GM12878 (cell line): ENCODE data around the gene ARL5C. TPM values are rescaled to one million over a fixed set of nuclear protein-coding genes. Genes with fewer than 3 reads are reported as not detected.

Experiments
- ATAC-seq: fragments of 200-7000 bp; cut with Tn5 transposase; 3 replicates; pipeline ENCODE4 v1.9.1; 2020; ENCODE audit warnings: mild to moderate bottlenecking, moderate library complexity
- BruUV-seq: library from RNA; stranded (reverse); fragments of 400-500 nt; replicated peaks from 2 replicates; lab custom pipeline; 2021; lab: Mats Ljungman, UMichigan
- CTCF ChIA-PET: fragments of 300-600 bp; sonication (Branson Sonifier 250); formaldehyde crosslinking; extraction: SDS; loops from one replicate; lab custom pipeline; 2021; ENCODE audit warnings: inconsistent platforms; lab: Yijun Ruan, JAX
- POLR2A ChIA-PET: fragments of 350-600 bp; formaldehyde crosslinking; extraction: SDS; loops from one replicate; lab custom pipeline; 2021; ENCODE audit warnings: inconsistent platforms; lab: Charles Lee
- RAD21 ChIA-PET: fragments of 300-600 bp; sonication (Branson Sonifier 250); formaldehyde crosslinking; loops from one replicate; lab custom pipeline; 2023; ENCODE audit warnings: antibody characterized with exemption; ENCODE audit not compliant: unreplicated experiment; lab: Charles Lee
- SMC1A ChIA-PET: fragments of 300-600 bp; sonication (Branson Sonifier 250); formaldehyde crosslinking; loops from one replicate; lab custom pipeline; 2023; ENCODE audit not compliant: unreplicated experiment, uncharacterized antibody; lab: Charles Lee
- DNase-seq: peaks from one replicate; pipeline ENCODE4 v3.0.0-alpha.2; 2011; ENCODE audit warnings: low read depth, low spot score
- FAIRE-seq: peaks from 3 replicates; lab custom pipeline; 2011; peaks lifted over from hg19 to GRCh38; lab: Jason Lieb, UNC
- H2AFZ ChIP-seq: 2 replicates; pipeline ENCODE4 v1.6.0; 2011; ENCODE audit warnings: low read depth, low read length, control low read depth; ENCODE audit not compliant: control insufficient read depth
- H3K27ac ChIP-seq: 2 replicates; pipeline ENCODE4 v1.5.1; 2011; ENCODE audit warnings: control low read depth; ENCODE audit not compliant: control insufficient read depth, insufficient read depth
- H3K27me3 ChIP-seq, 2 experiments: replicated peaks in 1 of 2; 2 replicates each; pipeline versions ENCODE4 v1.6.0 to v1.6.1; 2011; ENCODE audit warnings: low read length in 1 of 2; ENCODE audit not compliant: control insufficient read depth in 2 of 2, insufficient read depth in 2 of 2
- H3K36me3 ChIP-seq, 2 experiments: 2 replicates each; pipeline ENCODE4 v1.5.1; 2011; ENCODE audit warnings: low read length in 1 of 2; ENCODE audit not compliant: control insufficient read depth in 2 of 2, insufficient read depth in 2 of 2
- H3K4me1 ChIP-seq: 2 replicates; pipeline ENCODE4 v1.6.1; 2011; ENCODE audit warnings: mild to moderate bottlenecking, low read length, moderate library complexity, mixed read lengths; ENCODE audit not compliant: control insufficient read depth, insufficient read depth
- H3K4me2 ChIP-seq: 2 replicates; pipeline ENCODE4 v1.6.0; 2011; ENCODE audit warnings: control low read depth; ENCODE audit not compliant: control insufficient read depth, insufficient read depth
- H3K4me3 ChIP-seq: fragments of 200-600 bp; sonication (generic); 2 replicates; pipeline ENCODE4 v1.5.1; 2016
- H3K79me2 ChIP-seq: 2 replicates; pipeline ENCODE4 v1.6.0; 2011; ENCODE audit warnings: low read length; ENCODE audit not compliant: control insufficient read depth, insufficient read depth
- H3K9ac ChIP-seq: 2 replicates; pipeline ENCODE4 v1.8.0; 2011; ENCODE audit warnings: low read length, control low read depth, mixed read lengths; ENCODE audit not compliant: control insufficient read depth, insufficient read depth
- H3K9me3 ChIP-seq: replicated peaks from 3 replicates; pipeline ENCODE4 v1.5.1; 2011; ENCODE audit warnings: mild to moderate bottlenecking, low read length; ENCODE audit not compliant: control insufficient read depth, insufficient read depth
- H4K20me1 ChIP-seq: 2 replicates; pipeline ENCODE4 v1.6.0; 2011; ENCODE audit not compliant: control insufficient read depth, insufficient read depth
- FOS ChIP-seq: IDR thresholded peaks from 3 replicates; pipeline ENCODE4 v1.6.1; 2011; ENCODE audit warnings: borderline replicate concordance; ENCODE audit not compliant: insufficient read length; ENCODE audit errors: extremely low read depth
- GABPA ChIP-seq: IDR thresholded peaks from 2 replicates; pipeline ENCODE4 v1.6.1; 2014; ENCODE audit warnings: antibody characterized with exemption, low read depth, mild to moderate bottlenecking, inconsistent platforms
- HDAC2 ChIP-seq: fragments of 200-600 bp; sonication (generic); IDR thresholded peaks from 2 replicates; pipeline ENCODE4 v1.6.1; 2017
- IKZF1 ChIP-seq: fragments of 450-650 bp; conservative IDR thresholded peaks from 2 replicates; pipeline ENCODE4 v1.6.1; 2017; ENCODE audit warnings: antibody characterized with exemption, mild to moderate bottlenecking
- MLLT1 ChIP-seq: fragments of 450-650 bp; IDR thresholded peaks from 2 replicates; pipeline ENCODE4 v1.6.1; 2016; ENCODE audit warnings: mild to moderate bottlenecking
- NRF1 ChIP-seq: conservative IDR thresholded peaks from 2 replicates; pipeline ENCODE4 v1.6.1; 2011; ENCODE audit warnings: mild to moderate bottlenecking, low read depth, low read length, improper control_type of control experiment
- RCOR1 ChIP-seq: conservative IDR thresholded peaks from 2 replicates; pipeline ENCODE4 v1.6.1; 2012; ENCODE audit warnings: low read depth, low read length, improper control_type of control experiment
- RFX5 ChIP-seq: IDR thresholded peaks from 2 replicates; pipeline ENCODE4 v1.6.1; 2011; ENCODE audit warnings: low read depth, low read length, improper control_type of control experiment
- SIN3A ChIP-seq: IDR thresholded peaks from 2 replicates; pipeline ENCODE4 v1.6.1; 2012; ENCODE audit warnings: low read depth, low read length, improper control_type of control experiment
- STAT3 ChIP-seq: IDR thresholded peaks from 2 replicates; pipeline ENCODE4 v1.6.1; 2011; ENCODE audit warnings: low read depth, low read length, improper control_type of control experiment
- TCF3 ChIP-seq: IDR thresholded peaks from 2 replicates; pipeline ENCODE4 v1.6.1; 2012; ENCODE audit warnings: low read depth, mild to moderate bottlenecking, low read length, borderline replicate concordance; ENCODE audit not compliant: insufficient read depth
- TCF7 ChIP-seq: IDR thresholded peaks from 2 replicates; pipeline ENCODE4 v1.6.1; 2014; ENCODE audit warnings: antibody characterized with exemption, borderline replicate concordance
- YBX1 ChIP-seq: fragments of 450-650 bp; IDR thresholded peaks from 2 replicates; pipeline ENCODE4 v1.6.1; 2016; ENCODE audit warnings: antibody characterized with exemption
- WGBS: methylation state at CpG from one replicate; pipeline ENCODE4 v1.1.6; 2016; ENCODE audit warnings: low lambda C conversion rate; ENCODE audit not compliant: insufficient replicate concordance, insufficient coverage; ENCODE audit errors: missing lambda C conversion rate; 5-methylcytosine and 5-hydroxymethylcytosine counted together
- in situ Hi-C: fragments of 300-500 bp; cut with MboI; formaldehyde crosslinking; loops from 9 replicates; pipeline ENCODE4 v1.14.3; 2018; ENCODE audit warnings: mixed read lengths
- intact Hi-C: fragments of 100-400 bp; cut with micrococcal nuclease; formaldehyde crosslinking; loops from one replicate; pipeline ENCODE4 v1.14.2; 2022; ENCODE audit not compliant: unreplicated experiment
- polyA plus RNA-seq, 11 experiments: library from polyadenylated mRNA; depleted of rRNA in 4 of 11; unstranded in 6 of 11; stranded (reverse) in 5 of 11; fragments of >200 nt; fragmentation: Nextera tagmentation in 4 of 11; fragmentation: Illumina TruSeq in 1 of 11; extraction: Ambion mirVana in 4 of 11; extraction: Trizol in 1 of 11; gene quantifications; 1 replicate in 1 of 11; 2 replicates in 10 of 11; pipeline versions ENCODE4 v1.2.1 to v1.2.3, GENCODE V29; 2011 to 2016; ENCODE audit warnings: inconsistent platforms in 2 of 11, missing spikeins in 2 of 11, low read depth in 1 of 11
- total RNA-seq, 4 experiments: library from RNA; depleted of rRNA in 3 of 4; stranded (reverse); fragments of >200 nt in 3 of 4; fragmentation: Illumina TruSeq in 1 of 4; extraction: Trizol in 1 of 4; gene quantifications; 2 replicates each; pipeline versions ENCODE4 v1.2.1 to v1.2.3, GENCODE V29; 2013 to 2021
- TF ChIP-seq, protein P1 (sequence below): fragments of 450-650 bp; IDR thresholded peaks from 2 replicates; pipeline ENCODE4 v1.6.1; 2018; ENCODE audit warnings: borderline replicate concordance, mild to moderate bottlenecking; ENCODE audit not compliant: partially characterized antibody

Gene ARL5C
- total and polyA plus RNA-seq, 10 of the 15 experiments (the other 5 are each of a cell fraction or from before 2014, with no cell fraction given), result not detected

GRCh38 chr17:39173080-39173479 lies 7.1 kb upstream of the ARL5C start:
- no peaks in the 10 kb centered on the region for H3K4me1 ChIP-seq
- no peak overlapping the region for H3K9ac ChIP-seq
- TF ChIP-seq TCF3, result 0 out of 2 replicates have a peak, but pooled peaks have one; percentile 38
- TF ChIP-seq FOS, result no peak
- TF ChIP-seq RFX5, result no peak
- 58% methylated on average over 5 of the region's 5 CpGs for WGBS
- BruUV-seq, result no TSS peak
- H4K20me1 ChIP-seq, result no peaks in the 10 kb centered on the region
- ChIA-PET POLR2A (interaction anchor here (1.1 kb wide), 2 partner anchors 8 to 19 kb away, joined by 3 read pairs; no protein-coding TSS in a partner anchor), CTCF (interaction anchor here (0.6 to 8.9 kb wide), 8 partner anchors 8 to 277 kb away, joined by 3 to 117 read pairs (median 11); partner anchors contain the start of genes ARL5C and RPL19), SMC1A (interaction anchor here (3.9 kb wide), 1 partner anchor 8 kb away, joined by 26 read pairs; no protein-coding TSS in a partner anchor), RAD21 (interaction anchor here (1.0 to 3.4 kb wide), 3 partner anchors 8 to 191 kb away, joined by 3 to 37 read pairs (median 8); no protein-coding TSS in a partner anchor)
- in situ Hi-C loops, result no loop called here
- no peak overlapping the region for H3K4me2 ChIP-seq
- DNase-seq, result no peak
- H3K9me3 ChIP-seq, result no peaks in the 10 kb centered on the region
- peaks cover 2 to 4% of the 10 kb centered on the region in 2 experiments; a peak in 2 of 4 replicates for H3K36me3 ChIP-seq
- no peak overlapping the region for H2AFZ ChIP-seq
- H3K4me3 ChIP-seq, result no peak overlapping the region
- no peaks in the 10 kb centered on the region for H3K27me3 ChIP-seq
- no peak for FAIRE-seq
- intact Hi-C loops, result no loop called here
- ATAC-seq, result no peak
- no peaks in the 10 kb centered on the region for H3K79me2 ChIP-seq
- no peak overlapping the region for H3K27ac ChIP-seq

DNA sequence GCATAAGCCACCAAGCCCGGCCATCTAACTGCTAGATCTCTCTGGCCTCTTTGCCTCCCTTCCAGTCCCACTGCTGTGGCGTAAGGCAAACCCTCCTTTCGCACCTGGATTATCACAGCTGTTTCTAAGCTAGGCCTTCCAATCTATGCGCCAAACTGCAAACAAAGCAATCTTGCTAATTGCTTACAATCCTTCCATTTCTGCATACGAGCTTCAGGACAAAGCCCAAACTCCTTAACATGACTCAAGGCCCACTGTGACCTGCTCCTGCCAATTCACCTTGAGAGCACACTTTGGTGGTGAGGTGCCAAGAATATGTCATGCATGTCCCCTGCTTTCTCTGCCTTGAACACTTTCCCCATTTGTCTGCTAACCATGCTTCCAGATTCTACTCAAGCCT lies 6.0 kb upstream of the ARL5C start:
- Histone ChIP-seq H2AFZ (no peak overlapping the region), H3K79me2 (no peaks in the 10 kb centered on the region), H3K4me3 (no peak overlapping the region), H3K9ac (no peak overlapping the region), H3K4me1 (peaks cover 5% of the 10 kb centered on the region; the same call in 1 of the 2 replicates), H3K4me2 (no peak overlapping the region), H3K36me3 (peaks cover 0 to 4% of the 10 kb centered on the region in 2 experiments; a peak in 1 of 4 replicates), H3K27me3 (no peaks in the 10 kb centered on the region), H4K20me1 (no peaks in the 10 kb centered on the region), H3K27ac (no peak overlapping the region), H3K9me3 (no peaks in the 10 kb centered on the region)
- POLR2A ChIA-PET, result no interaction called here
- intact Hi-C loops (no loop called here), in situ Hi-C loops (no loop called here)
- CTCF ChIA-PET, result interaction anchor here (0.7 to 8.9 kb wide), 5 partner anchors 10 to 188 kb away, joined by 3 to 79 read pairs (median 4); no protein-coding TSS in a partner anchor
- SMC1A ChIA-PET, result interaction anchor here (0.7 to 1.9 kb wide), 3 partner anchors 11 to 189 kb away, joined by 3 to 5 read pairs (median 4); no protein-coding TSS in a partner anchor
- WGBS, result 84% methylated on average over 5 of the region's 5 CpGs
- ATAC-seq (no peak), DNase-seq (no peak), FAIRE-seq (no peak)
- no TSS peak for BruUV-seq
- RAD21 ChIA-PET, result interaction anchor here (0.6 to 1.9 kb wide), 3 partner anchors 19 to 189 kb away, joined by 3 to 7 read pairs (median 5); no protein-coding TSS in a partner anchor
- no peak for TF ChIP-seq TCF7
- no peak for TF ChIP-seq MLLT1
- no peak for TF ChIP-seq STAT3
- TF ChIP-seq HDAC2, result no peak
- no peak for TF ChIP-seq IKZF1
- TF ChIP-seq, protein P1, sequence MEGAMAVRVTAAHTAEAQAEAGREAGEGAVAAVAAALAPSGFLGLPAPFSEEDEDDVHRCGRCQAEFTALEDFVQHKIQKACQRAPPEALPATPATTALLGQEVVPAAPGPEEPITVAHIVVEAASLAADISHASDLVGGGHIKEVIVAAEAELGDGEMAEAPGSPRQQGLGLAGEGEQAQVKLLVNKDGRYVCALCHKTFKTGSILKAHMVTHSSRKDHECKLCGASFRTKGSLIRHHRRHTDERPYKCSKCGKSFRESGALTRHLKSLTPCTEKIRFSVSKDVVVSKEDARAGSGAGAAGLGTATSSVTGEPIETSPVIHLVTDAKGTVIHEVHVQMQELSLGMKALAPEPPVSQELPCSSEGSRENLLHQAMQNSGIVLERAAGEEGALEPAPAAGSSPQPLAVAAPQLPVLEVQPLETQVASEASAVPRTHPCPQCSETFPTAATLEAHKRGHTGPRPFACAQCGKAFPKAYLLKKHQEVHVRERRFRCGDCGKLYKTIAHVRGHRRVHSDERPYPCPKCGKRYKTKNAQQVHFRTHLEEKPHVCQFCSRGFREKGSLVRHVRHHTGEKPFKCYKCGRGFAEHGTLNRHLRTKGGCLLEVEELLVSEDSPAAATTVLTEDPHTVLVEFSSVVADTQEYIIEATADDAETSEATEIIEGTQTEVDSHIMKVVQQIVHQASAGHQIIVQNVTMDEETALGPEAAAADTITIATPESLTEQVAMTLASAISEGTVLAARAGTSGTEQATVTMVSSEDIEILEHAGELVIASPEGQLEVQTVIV, result no peak
- TF ChIP-seq YBX1, result no peak
- TF ChIP-seq RCOR1, result no peak
- no peak for TF ChIP-seq SIN3A
- TF ChIP-seq NRF1, result no peak
- TF ChIP-seq GABPA, result no peak
